Stimulated activated CD4-positive, alpha-beta T cell treated with anti-CD3 and anti-CD28 coated beads, TNF-alpha, amount 100 ng/mL, for 4 hours (primary cell): ENCODE measurements around the gene ARL5A.

Experiments
- DNase-seq, 3 experiments: peaks; one replicate each; pipeline ENCODE4 v3.0.0-alpha.2; 2020; ENCODE audit warnings: low read depth in 3 of 3

Gene ARL5A

GRCh38 chr2:151840216-151841046 lies 12.2 kb upstream of the ARL5A start:
- DNase-seq = no peak

GRCh38 chr2:151837926-151838325 lies 9.7 kb upstream of the ARL5A start:
- no peak for DNase-seq

GRCh38 chr2:151833984-151834383 lies 5.8 kb upstream of the ARL5A start:
- no peak for DNase-seq

GRCh38 chr2:151830961-151831360 lies 2.7 kb upstream of the ARL5A start:
- no peak for DNase-seq

- no peak for DNase-seq
Observed at GRCh38 chr2:151828890-151829324, 686 bp upstream of the ARL5A start.

GRCh38 chr2:151827564-151828142 lies 568 bp downstream of the ARL5A start:
- DNase-seq = peak in 2 of 3 experiments; percentile 4 to 9

- DNase-seq = no peak
Observed at GRCh38 chr2:151826737-151827157, 1.5 kb downstream of the ARL5A start.

- no peak for DNase-seq
Observed at GRCh38 chr2:151824886-151825285, 3.3 kb downstream of the ARL5A start.

GRCh38 chr2:151823651-151824050 lies 4.6 kb downstream of the ARL5A start:
- no peak for DNase-seq

GRCh38 chr2:151819920-151820319 lies 8.3 kb downstream of the ARL5A start:
- no peak for DNase-seq

GRCh38 chr2:151817929-151818328 lies 10.3 kb downstream of the ARL5A start:
- DNase-seq = no peak

- no peak for DNase-seq
Observed at GRCh38 chr2:151816843-151817242, 11.4 kb downstream of the ARL5A start.

- no peak for DNase-seq
Observed at GRCh38 chr2:151815821-151816489, 12.3 kb downstream of the ARL5A start.

GRCh38 chr2:151810489-151810888 lies 17.7 kb downstream of the ARL5A start:
- no peak for DNase-seq

- DNase-seq = no peak
Observed at GRCh38 chr2:151809073-151809383, 19.2 kb downstream of the ARL5A start.

GRCh38 chr2:151808258-151809072 lies 19.8 kb downstream of the ARL5A start:
- no peak for DNase-seq

GRCh38 chr2:151805961-151806360 lies 22.3 kb downstream of the ARL5A start:
- no peak for DNase-seq

GRCh38 chr2:151805343-151805742 lies 22.9 kb downstream of the ARL5A start:
- no peak for DNase-seq

GRCh38 chr2:151803811-151804210 lies 24.4 kb downstream of the ARL5A start:
- DNase-seq = no peak

- DNase-seq = no peak
Observed at GRCh38 chr2:151802315-151802714, 25.9 kb downstream of the ARL5A start.

GRCh38 chr2:151799886-151800292 lies 28.3 kb downstream of the ARL5A start:
- no peak for DNase-seq

- no peak for DNase-seq
Observed at GRCh38 chr2:151796774-151797173, 31.4 kb downstream of the ARL5A start.
